HEK293 (cell line): ENCODE measurements around the gene FAR1.

Experiments used
- CTCF ChIA-PET: fragments of 350-600 bp; formaldehyde crosslinking; extraction: SDS; loops from one replicate; lab custom pipeline; 2021; ENCODE audit warnings: antibody characterized with exemption; lab: Yijun Ruan, JAX
- POLR2A ChIA-PET: fragments of 300-600 bp; formaldehyde crosslinking; extraction: SDS; loops from one replicate; lab custom pipeline; 2020; ENCODE audit warnings: antibody characterized with exemption, inconsistent platforms; lab: Yijun Ruan, JAX
- H3K27ac ChIP-seq: fragments of 200-500 bp; sonication (Bioruptor generic); 2 replicates; pipeline ENCODE4 v1.5.1; 2014; ENCODE audit warnings: low read depth, low read length, control low read depth, inconsistent platforms; ENCODE audit errors: extremely low read depth
- H3K36me3 ChIP-seq, 2 experiments: fragments of 200-500 bp in 1 of 2; sonication (Bioruptor generic) in 1 of 2; 1 replicate in 1 of 2; 2 replicates in 1 of 2; pipeline ENCODE4 v1.5.1; 2014 to 2017; ENCODE audit warnings: inconsistent platforms in 2 of 2, low read length in 2 of 2; ENCODE audit not compliant: control insufficient read depth in 2 of 2, insufficient read depth in 1 of 2
- H3K4me1 ChIP-seq: fragments of 200-500 bp; sonication (Bioruptor generic); 2 replicates; pipeline ENCODE4 v1.5.1; 2014; ENCODE audit warnings: mild to moderate bottlenecking, low read length, inconsistent platforms; ENCODE audit not compliant: control insufficient read depth, insufficient read depth
- H3K4me3 ChIP-seq: 2 replicates; pipeline ENCODE4 v1.5.1; 2011; ENCODE audit warnings: low read depth, mild to moderate bottlenecking, control low read depth, low read length, moderate library complexity
- H3K9me3 ChIP-seq: fragments of 200-500 bp; sonication (Bioruptor generic); 2 replicates; pipeline ENCODE4 v1.5.1; 2014; ENCODE audit warnings: low read depth, low read length, inconsistent platforms; ENCODE audit not compliant: control insufficient read depth, insufficient read depth
- ATF2 ChIP-seq: fragments of 450-650 bp; formaldehyde crosslinking; IDR thresholded peaks from 2 replicates; pipeline ENCODE4 v1.5.1; 2016; ENCODE audit warnings: missing biosample characterization, missing genetic modification characterization, low read depth
- CTCF ChIP-seq: fragments of 450-650 bp; formaldehyde crosslinking; IDR thresholded peaks from 2 replicates; pipeline ENCODE4 v1.5.1; 2016; ENCODE audit warnings: missing biosample characterization, missing genetic modification characterization
- GLIS1 ChIP-seq: fragments of 450-650 bp; formaldehyde crosslinking; IDR thresholded peaks from 2 replicates; pipeline ENCODE4 v1.5.1; 2016; ENCODE audit warnings: missing biosample characterization, missing genetic modification characterization
- PRDM10 ChIP-seq: fragments of 450-650 bp; formaldehyde crosslinking; IDR thresholded peaks from 2 replicates; pipeline ENCODE4 v1.5.1; 2016; ENCODE audit warnings: missing biosample characterization, missing genetic modification characterization
- WT1 ChIP-seq: fragments of 450-650 bp; formaldehyde crosslinking; IDR thresholded peaks from 2 replicates; pipeline ENCODE4 v1.5.1; 2016; ENCODE audit warnings: missing biosample characterization, missing genetic modification characterization
- ZIC2 ChIP-seq: fragments of 450-650 bp; formaldehyde crosslinking; IDR thresholded peaks from 2 replicates; pipeline ENCODE4 v1.5.1; 2016; ENCODE audit warnings: missing biosample characterization, missing genetic modification characterization
- ZNF148 ChIP-seq: fragments of 450-650 bp; formaldehyde crosslinking; IDR thresholded peaks from 2 replicates; pipeline ENCODE4 v1.5.0; 2017; ENCODE audit warnings: missing biosample characterization, missing genetic modification characterization, borderline replicate concordance
- ZNF214 ChIP-seq: fragments of 450-650 bp; formaldehyde crosslinking; IDR thresholded peaks from 2 replicates; pipeline ENCODE4 v1.5.1; 2017; ENCODE audit warnings: missing biosample characterization, mild to moderate bottlenecking, missing genetic modification characterization, borderline replicate concordance
- ZNF280D ChIP-seq: fragments of 450-650 bp; formaldehyde crosslinking; IDR thresholded peaks from 2 replicates; pipeline ENCODE4 v1.5.1; 2016; ENCODE audit warnings: missing biosample characterization, missing genetic modification characterization
- ZNF302 ChIP-seq: fragments of 450-650 bp; formaldehyde crosslinking; IDR thresholded peaks from 2 replicates; pipeline ENCODE4 v1.5.1; 2016; ENCODE audit warnings: missing biosample characterization, missing genetic modification characterization, low read depth
- ZNF311 ChIP-seq: fragments of 450-650 bp; formaldehyde crosslinking; IDR thresholded peaks from 2 replicates; pipeline ENCODE4 v1.5.1; 2017; ENCODE audit warnings: missing biosample characterization, missing genetic modification characterization, borderline replicate concordance
- ZNF639 ChIP-seq: fragments of 450-650 bp; formaldehyde crosslinking; IDR thresholded peaks from 2 replicates; pipeline ENCODE4 v1.5.1; 2016; ENCODE audit warnings: missing biosample characterization, missing genetic modification characterization
- ZNF654 ChIP-seq: fragments of 450-650 bp; formaldehyde crosslinking; IDR thresholded peaks from 2 replicates; pipeline ENCODE4 v1.5.1; 2016; ENCODE audit warnings: low read depth, missing biosample characterization, missing genetic modification characterization
- ZNF768 ChIP-seq: fragments of 450-650 bp; formaldehyde crosslinking; IDR thresholded peaks from 2 replicates; pipeline ENCODE4 v1.5.1; 2018; ENCODE audit warnings: missing biosample characterization, mild to moderate bottlenecking, missing genetic modification characterization

Gene FAR1

GRCh38 chr11:13776134-13776815, 107.8 kb downstream of the FAR1 start:
- Histone ChIP-seq H3K27ac (no peak overlapping the region), H3K4me3 (no peak overlapping the region), H3K9me3 (no peaks in the 10 kb centered on the region)
- CTCF ChIA-PET = interaction anchor here (0.6 to 2.6 kb wide), 7 partner anchors 14 to 474 kb away, joined by 3 to 13 read pairs (median 3); no protein-coding TSS in a partner anchor
- TF ChIP-seq ZNF654 (tag by site-specific recombination) (peak; percentile 47), ZNF280D (tag by site-specific recombination) (no peak), CTCF (peak; percentile 52)
- TF ChIP-seq, all 188 proteins: peak for 2
- POLR2A ChIA-PET = no interaction called here
- H3K36me3 ChIP-seq = no peaks in the 10 kb centered on the region
- no peaks in the 10 kb centered on the region for H3K4me1 ChIP-seq

- TF ChIP-seq ZIC2 (tag by site-specific recombination) (0 out of 2 replicates have a peak, but pooled peaks have one; percentile 22), GLIS1 (tag by site-specific recombination) (peak; percentile 32; the same call in 1 of the 2 replicates), ATF2 (tag by site-specific recombination) (peak; percentile 60), ZNF302 (tag by site-specific recombination) (no peak)
- Histone ChIP-seq H3K4me1 (no peaks in the 10 kb centered on the region), H3K27ac (no peak overlapping the region), H3K4me3 (no peak overlapping the region), H3K9me3 (no peaks in the 10 kb centered on the region), H3K36me3 (no peaks in the 10 kb centered on the region)
- ChIA-PET POLR2A (no interaction called here), CTCF (interaction anchor here (0.6 to 2.5 kb wide), 7 partner anchors 16 to 473 kb away, joined by 3 to 12 read pairs (median 3); no protein-coding TSS in a partner anchor)
Measured at GRCh38 chr11:13777341-13777985, 109.0 kb downstream of the FAR1 start.

- no peak overlapping the region for H3K4me3 ChIP-seq
- H3K9me3 ChIP-seq = no peaks in the 10 kb centered on the region
- no peak overlapping the region for H3K27ac ChIP-seq
- no peaks in the 10 kb centered on the region for H3K36me3 ChIP-seq
- POLR2A ChIA-PET = no interaction called here
- H3K4me1 ChIP-seq = no peaks in the 10 kb centered on the region
- CTCF ChIA-PET = interaction anchor here (1.7 kb wide), 1 partner anchor 96 kb away, joined by 5 read pairs; no protein-coding TSS in a partner anchor
- TF ChIP-seq ZNF768 (tag by site-specific recombination) (no peak), ZNF148 (tag by site-specific recombination) (no peak), ZNF214 (tag by site-specific recombination) (no peak), ZNF311 (tag by site-specific recombination) (no peak), ZNF639 (no peak), PRDM10 (tag by site-specific recombination) (no peak), WT1 (tag by site-specific recombination) (no peak)
Measured at GRCh38 chr11:13778345-13778744, 109.9 kb downstream of the FAR1 start.
